ENCODE results near the gene PDE3B. TPM values are rescaled to one million over a fixed set of nuclear protein-coding genes. Genes with fewer than 3 reads are reported as not detected.

PDE3B gene
- total and polyA plus RNA-seq, 2 of the 8 experiments (the other 6 are each of a cell fraction or from before 2014, with no cell fraction given) = 2.7 to 10.9 TPM

DNA sequence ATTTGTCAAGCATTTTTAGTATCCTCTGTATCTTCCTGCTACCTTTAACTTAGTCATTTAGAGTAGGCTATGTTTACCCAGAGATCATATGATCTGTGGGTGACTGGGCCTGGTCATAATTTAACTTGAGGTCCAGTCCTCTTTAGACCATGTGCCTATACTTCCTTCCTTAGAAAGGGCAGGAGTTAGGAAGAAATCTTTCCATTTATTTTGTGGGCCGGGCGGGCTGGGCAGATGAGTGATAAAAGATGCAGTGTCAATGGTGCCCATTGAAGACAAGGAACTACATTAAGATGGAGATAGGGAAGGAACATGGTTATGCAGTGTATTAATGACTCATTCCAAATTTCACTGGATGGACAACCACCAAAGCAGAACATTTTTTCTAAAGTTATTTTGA, 30.9 kb upstream of the PDE3B start (continued):
- TF ChIP-seq GABPA (IDR thresholded peaks at IDR 0.05; ENCODE audit: borderline replicate concordance, insufficient read depth, low read length) = no peak
- TF ChIP-seq BACH1 (IDR thresholded peaks at IDR 0.05; ENCODE audit: low read length) = no peak
- TF ChIP-seq CEBPB (IDR thresholded peaks at IDR 0.05; ENCODE audit: low read depth, low read length) = no peak
- TF ChIP-seq, protein P1, sequence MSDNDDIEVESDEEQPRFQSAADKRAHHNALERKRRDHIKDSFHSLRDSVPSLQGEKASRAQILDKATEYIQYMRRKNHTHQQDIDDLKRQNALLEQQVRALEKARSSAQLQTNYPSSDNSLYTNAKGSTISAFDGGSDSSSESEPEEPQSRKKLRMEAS (IDR thresholded peaks at IDR 0.05) = no peak
- TF ChIP-seq HDAC6 (IDR thresholded peaks at IDR 0.05; ENCODE audit: low read depth, low read length) = no peak

Measured in H1 (cell line).